IPS DF 6.9 (cell line): Measurements from ENCODE around the gene TAAR5.
"Not testable (repeated sequence)": the region's sequence is repeated elsewhere in the genome, so short reads cannot be mapped to it uniquely, and the experiment has no call there.

Experiments used
- DNase-seq: peaks from one replicate; pipeline ENCODE4 v3.0.0-alpha.2; 2013; ENCODE audit warnings: low read depth, low spot score
- H3K27ac ChIP-seq: one replicate; pipeline ENCODE4 v1.5.1; 2013; ENCODE audit warnings: low read length, control low read depth
- H3K27me3 ChIP-seq: 2 replicates; pipeline ENCODE4 v1.6.1; 2013; ENCODE audit warnings: mild to moderate bottlenecking, low read length; ENCODE audit not compliant: control insufficient read depth, insufficient read depth
- H3K36me3 ChIP-seq: 2 replicates; pipeline ENCODE4 v1.6.1; 2013; ENCODE audit warnings: low read length; ENCODE audit not compliant: control insufficient read depth, insufficient read depth
- H3K4me1 ChIP-seq: 2 replicates; pipeline ENCODE4 v1.6.1; 2013; ENCODE audit warnings: low read length; ENCODE audit not compliant: control insufficient read depth, insufficient read depth
- H3K4me3 ChIP-seq: 2 replicates; pipeline ENCODE4 v1.5.1; 2013; ENCODE audit warnings: mild to moderate bottlenecking, low read length
- H3K9me3 ChIP-seq: 2 replicates; pipeline ENCODE4 v1.6.1; 2013; ENCODE audit warnings: low read length, inconsistent platforms; ENCODE audit not compliant: control insufficient read depth, insufficient read depth
- WGBS: extraction: QIAGEN DNeasy Blood & Tissue Kit; methylation state at CpG from one replicate; pipeline ENCODE4 v1.1.7; 2013; ENCODE audit warnings: mixed read lengths, missing lambda C conversion rate; ENCODE audit not compliant: insufficient read length, insufficient coverage; 5-methylcytosine and 5-hydroxymethylcytosine counted together

Gene TAAR5

DNA sequence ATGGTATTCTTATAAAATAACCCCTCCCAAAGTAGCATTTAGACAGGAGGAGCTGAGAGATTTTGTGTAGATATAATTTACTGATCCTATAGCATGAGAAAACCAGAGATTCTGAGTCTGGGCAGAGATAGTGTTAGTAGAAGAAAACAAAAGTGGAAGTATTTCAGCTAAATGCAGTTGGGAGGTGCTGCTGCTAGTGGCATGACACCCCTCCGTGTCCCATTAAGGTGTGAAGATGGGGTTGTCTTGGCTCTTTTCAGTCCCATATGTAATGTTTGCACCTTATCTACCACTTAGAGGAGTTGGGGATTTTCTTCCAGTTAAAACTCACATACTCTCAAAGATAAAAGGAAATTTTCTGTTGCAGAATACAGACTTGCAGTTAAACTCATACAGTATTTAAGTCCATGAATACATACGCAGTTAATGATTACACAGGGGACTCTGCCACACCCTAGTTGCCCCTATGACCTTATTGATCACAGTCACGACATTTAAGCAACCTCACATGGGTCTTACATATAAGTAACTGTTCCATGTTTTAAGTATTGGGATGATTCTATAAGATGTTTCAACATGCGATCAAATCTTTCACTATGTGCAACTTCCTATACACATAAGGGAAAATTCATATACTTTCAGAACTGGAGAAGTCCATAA lies 23.0 kb upstream of the TAAR5 start:
- H3K4me3 ChIP-seq = no peak overlapping the region
- no peaks in the 10 kb centered on the region for H3K4me1 ChIP-seq
- DNase-seq = no peak
- no CpG with 5 or more reads among the region's 4 CpGs for WGBS
- H3K36me3 ChIP-seq = no peaks in the 10 kb centered on the region
- no peaks in the 10 kb centered on the region for H3K9me3 ChIP-seq
- H3K27ac ChIP-seq = no peak overlapping the region
- H3K27me3 ChIP-seq = no peaks in the 10 kb centered on the region

DNA sequence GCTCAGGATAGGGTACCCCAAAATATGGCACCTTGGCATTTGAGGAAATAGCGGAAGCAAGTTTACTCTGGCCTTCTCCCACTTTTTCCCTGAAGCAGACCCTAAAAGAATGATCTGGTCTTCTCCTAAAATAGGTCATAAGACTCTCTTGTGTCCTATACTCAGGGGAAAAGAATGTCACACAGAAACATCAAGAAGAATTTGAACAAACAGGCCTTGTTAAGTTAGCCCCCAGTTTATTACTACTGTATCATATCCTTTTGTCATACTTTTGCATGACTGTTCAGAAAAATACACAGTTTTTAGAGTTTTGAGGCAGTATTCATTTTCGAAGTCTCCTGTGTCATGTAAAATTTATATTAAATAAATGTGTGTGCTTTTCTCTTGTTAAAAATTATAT lies 22.1 kb upstream of the TAAR5 start:
- Histone ChIP-seq H3K27me3 (no peaks in the 10 kb centered on the region), H3K27ac (no peak overlapping the region), H3K4me3 (no peak overlapping the region), H3K4me1 (no peaks in the 10 kb centered on the region), H3K36me3 (no peaks in the 10 kb centered on the region), H3K9me3 (no peaks in the 10 kb centered on the region)
- WGBS = no CpG with 5 or more reads among the region's 2 CpGs
- no peak for DNase-seq

DNA sequence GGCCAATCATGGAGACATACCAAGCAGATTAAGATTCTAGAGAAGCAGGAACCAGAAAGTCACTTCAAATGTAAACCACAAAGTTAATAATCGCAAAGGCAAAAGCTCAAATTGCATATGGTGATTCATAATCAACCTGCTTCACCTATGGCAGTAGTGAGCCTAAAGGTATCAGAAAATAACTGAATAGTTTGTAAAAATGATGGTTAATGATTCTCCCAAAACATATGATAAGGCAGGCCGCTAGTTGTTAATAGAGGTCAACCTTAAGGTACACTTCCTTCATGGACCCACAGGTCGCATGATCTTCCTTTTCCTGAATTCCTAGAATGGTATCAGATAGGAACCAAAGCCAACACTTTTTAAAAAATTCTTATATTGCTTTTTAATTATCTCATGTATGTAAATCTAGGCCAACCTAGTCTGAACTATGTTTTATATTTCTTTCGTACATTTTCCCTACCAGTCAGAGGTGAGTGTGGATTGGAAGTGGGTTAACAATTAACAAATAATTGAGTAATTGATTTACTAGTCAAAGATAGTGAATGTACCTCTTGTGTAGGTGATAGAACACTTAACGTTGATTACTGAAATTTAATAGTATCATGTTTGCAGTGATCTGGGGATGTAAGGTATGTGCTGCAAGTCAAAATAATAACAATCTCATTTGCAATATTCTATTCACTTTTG lies 18.1 kb upstream of the TAAR5 start:
- no peak for DNase-seq
- Histone ChIP-seq H3K36me3 (no peaks in the 10 kb centered on the region), H3K4me3 (no peak overlapping the region), H3K27me3 (no peaks in the 10 kb centered on the region), H3K4me1 (no peaks in the 10 kb centered on the region), H3K9me3 (no peaks in the 10 kb centered on the region), H3K27ac (no peak overlapping the region)
- no CpG with 5 or more reads among the region's 5 CpGs for WGBS

DNA sequence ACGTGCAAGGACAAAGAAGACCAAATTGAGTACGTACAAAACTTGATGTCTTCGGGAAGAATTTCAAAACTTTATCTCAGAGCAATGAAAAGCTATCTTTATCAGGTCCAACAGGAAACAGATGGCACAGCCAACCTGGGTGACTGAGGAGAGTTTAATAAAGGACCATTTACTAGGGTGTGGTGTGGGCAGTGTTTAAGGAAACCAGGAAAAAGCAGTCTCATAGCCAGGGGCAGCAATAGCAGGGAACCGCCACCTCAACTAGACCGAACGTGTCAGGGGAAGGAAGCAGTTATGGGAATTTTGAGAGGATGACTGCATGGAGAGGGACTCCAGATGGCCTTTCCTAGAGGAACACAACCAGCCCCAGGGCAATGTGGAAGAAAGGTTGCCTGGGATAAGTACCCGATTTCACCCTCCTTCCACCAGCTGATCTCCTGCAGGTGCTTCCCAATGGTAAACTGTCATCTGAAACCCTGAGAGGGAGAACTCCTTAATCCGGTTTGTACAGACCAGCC lies 15.2 kb upstream of the TAAR5 start:
- H3K4me1 ChIP-seq = no peaks in the 10 kb centered on the region
- H3K36me3 ChIP-seq = no peaks in the 10 kb centered on the region
- H3K9me3 ChIP-seq = no peaks in the 10 kb centered on the region
- no peaks in the 10 kb centered on the region for H3K27me3 ChIP-seq
- DNase-seq = no peak
- no peak overlapping the region for H3K27ac ChIP-seq
- no peak overlapping the region for H3K4me3 ChIP-seq
- WGBS = no CpG with 5 or more reads among the region's 8 CpGs

DNA sequence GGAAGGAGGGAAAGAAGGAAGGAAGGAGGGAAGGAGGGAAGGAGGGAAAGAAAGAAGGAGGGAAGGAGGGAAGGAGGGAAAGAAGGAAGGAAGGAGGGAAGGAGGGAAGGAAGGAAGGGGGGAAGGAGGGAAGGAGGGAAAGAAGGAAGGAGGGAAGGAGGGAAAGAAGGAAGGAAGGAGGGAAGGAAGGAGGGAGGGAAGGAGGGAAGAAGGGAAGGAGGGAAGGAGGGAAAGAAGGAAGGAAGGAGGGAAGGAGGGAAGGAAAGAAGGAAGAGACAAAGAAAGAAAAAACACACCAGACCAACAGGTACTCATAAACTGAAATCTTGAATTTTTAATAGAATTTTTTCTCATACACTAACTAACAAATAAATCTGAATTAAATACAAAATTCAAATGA lies 11.4 kb upstream of the TAAR5 start:
- H3K9me3 ChIP-seq, H3K4me1 ChIP-seq, DNase-seq, H3K27me3 ChIP-seq, H3K4me3 ChIP-seq, H3K27ac ChIP-seq, H3K36me3 ChIP-seq: not testable (repeated sequence)

DNA sequence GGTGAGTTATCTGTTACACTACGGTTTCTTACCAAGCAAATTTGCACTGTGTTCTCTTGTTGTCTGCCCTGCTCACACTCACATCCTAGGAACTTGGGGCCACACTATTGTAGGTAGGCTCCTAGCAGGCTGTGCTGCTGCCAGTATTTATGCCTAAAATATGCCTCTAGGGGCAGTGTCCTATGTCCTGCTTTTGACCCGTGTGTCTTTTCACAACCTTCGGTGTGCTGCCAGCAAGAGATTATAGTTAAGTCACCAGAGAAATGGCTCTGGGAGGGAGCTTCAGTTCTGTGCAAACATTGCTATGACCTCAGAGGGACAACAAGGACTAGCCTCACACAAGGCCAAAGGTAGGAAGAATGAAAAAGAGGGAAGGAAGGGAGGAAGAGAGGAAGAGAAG lies 8.9 kb upstream of the TAAR5 start:
- no peaks in the 10 kb centered on the region for H3K27me3 ChIP-seq
- H3K27ac ChIP-seq = no peak overlapping the region
- H3K36me3 ChIP-seq = no peaks in the 10 kb centered on the region
- peak; percentile 33 for DNase-seq
- WGBS = no CpG with 5 or more reads among the region's 3 CpGs
- no peaks in the 10 kb centered on the region for H3K9me3 ChIP-seq
- H3K4me1 ChIP-seq = no peaks in the 10 kb centered on the region
- no peak overlapping the region for H3K4me3 ChIP-seq

DNA sequence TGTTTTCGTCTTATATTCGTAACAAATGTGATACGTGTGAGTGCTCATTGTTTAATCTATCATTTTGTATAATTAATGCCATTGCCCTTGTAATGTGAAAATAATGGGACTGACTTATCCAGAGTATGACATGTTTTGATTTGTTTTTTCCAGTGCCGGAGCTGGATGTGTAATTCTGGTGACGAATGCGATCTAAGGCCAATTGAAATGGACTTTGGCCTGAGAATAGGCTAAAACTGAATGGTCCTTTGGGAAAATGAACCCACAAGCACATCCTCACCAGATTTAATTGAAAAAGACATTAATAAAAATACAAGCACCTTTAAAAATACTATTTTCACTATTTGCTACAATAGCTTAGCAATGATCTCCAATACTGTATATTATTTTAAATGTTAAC lies 6.7 kb upstream of the TAAR5 start:
- no peaks in the 10 kb centered on the region for H3K9me3 ChIP-seq
- no peak overlapping the region for H3K27ac ChIP-seq
- no CpG with 5 or more reads among the region's 6 CpGs for WGBS
- DNase-seq = no peak
- H3K4me3 ChIP-seq = no peak overlapping the region
- H3K27me3 ChIP-seq = no peaks in the 10 kb centered on the region
- no peaks in the 10 kb centered on the region for H3K36me3 ChIP-seq
- H3K4me1 ChIP-seq = no peaks in the 10 kb centered on the region

DNA sequence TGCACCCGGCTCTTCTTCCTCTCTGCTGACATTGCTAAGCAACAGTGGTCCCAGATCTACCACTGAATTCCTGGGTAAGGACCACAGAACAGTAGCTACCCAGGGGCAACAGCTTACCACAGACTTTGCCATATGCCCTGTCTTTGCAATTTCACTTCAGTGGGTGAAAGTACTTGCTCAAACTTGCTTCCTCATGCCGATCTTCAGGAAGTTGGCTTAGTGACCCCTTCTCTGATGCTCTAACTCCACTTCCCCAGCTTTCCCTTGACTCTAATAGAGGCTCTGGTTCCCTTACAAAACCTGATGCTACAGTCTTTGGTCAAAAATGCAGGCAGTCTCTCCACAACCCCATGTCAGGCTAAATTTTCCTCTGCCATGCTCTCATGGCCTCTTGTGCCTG lies 3.3 kb upstream of the TAAR5 start:
- H3K4me3 ChIP-seq = no peak overlapping the region
- no CpG with 5 or more reads among the region's 2 CpGs for WGBS
- H3K9me3 ChIP-seq = no peaks in the 10 kb centered on the region
- no peaks in the 10 kb centered on the region for H3K27me3 ChIP-seq
- H3K36me3 ChIP-seq = no peaks in the 10 kb centered on the region
- H3K4me1 ChIP-seq = no peaks in the 10 kb centered on the region
- DNase-seq = no peak
- H3K27ac ChIP-seq = no peak overlapping the region

DNA sequence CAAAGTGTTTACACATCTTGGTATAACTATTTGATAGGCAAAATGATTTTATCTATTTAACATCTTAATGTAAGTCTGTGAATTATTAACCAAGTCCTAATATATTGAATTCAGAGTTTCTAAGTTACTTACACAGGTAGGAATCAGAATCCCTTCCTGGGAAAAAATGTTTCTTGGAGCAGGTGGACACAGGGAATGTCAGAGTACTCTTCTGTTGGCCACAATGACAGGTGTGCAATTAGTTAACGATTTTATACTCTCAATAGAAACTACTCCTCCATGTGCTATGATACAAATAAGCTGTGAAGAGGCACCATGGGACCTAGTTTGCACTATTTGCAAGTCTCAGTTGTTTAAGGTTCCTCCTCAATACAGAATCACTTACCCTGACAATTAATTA lies 821 bp upstream of the TAAR5 start:
- Histone ChIP-seq H3K9me3 (no peaks in the 10 kb centered on the region), H3K27ac (no peak overlapping the region), H3K27me3 (no peaks in the 10 kb centered on the region), H3K4me3 (no peak overlapping the region), H3K4me1 (no peaks in the 10 kb centered on the region), H3K36me3 (no peaks in the 10 kb centered on the region)
- WGBS = no CpG with 5 or more reads among the region's 1 CpG
- no peak for DNase-seq

DNA sequence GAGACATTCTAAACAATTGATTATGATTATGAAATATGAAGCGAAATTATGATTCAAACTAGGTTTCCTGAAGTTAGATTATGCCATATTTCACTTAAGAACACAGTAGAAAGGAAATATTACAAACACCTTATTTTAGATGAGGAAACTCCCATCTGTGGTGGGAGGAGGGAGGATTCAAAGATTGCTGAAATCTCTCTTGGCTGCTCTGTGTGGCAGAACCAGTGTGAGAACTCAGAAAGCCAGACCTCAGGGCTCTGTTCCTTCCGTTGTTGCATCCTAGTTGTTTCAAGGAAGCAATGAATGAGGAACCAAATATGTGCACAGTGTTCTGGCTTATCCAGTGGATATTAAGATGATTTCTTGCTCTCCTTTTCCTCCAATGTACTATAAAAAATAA lies 2.1 kb downstream of the TAAR5 start:
- H3K27me3 ChIP-seq = no peaks in the 10 kb centered on the region
- no peaks in the 10 kb centered on the region for H3K4me1 ChIP-seq
- DNase-seq = no peak
- H3K9me3 ChIP-seq = no peaks in the 10 kb centered on the region
- no peak overlapping the region for H3K27ac ChIP-seq
- H3K4me3 ChIP-seq = no peak overlapping the region
- WGBS = 100% methylated on average over 1 of the region's 2 CpGs
- no peaks in the 10 kb centered on the region for H3K36me3 ChIP-seq

DNA sequence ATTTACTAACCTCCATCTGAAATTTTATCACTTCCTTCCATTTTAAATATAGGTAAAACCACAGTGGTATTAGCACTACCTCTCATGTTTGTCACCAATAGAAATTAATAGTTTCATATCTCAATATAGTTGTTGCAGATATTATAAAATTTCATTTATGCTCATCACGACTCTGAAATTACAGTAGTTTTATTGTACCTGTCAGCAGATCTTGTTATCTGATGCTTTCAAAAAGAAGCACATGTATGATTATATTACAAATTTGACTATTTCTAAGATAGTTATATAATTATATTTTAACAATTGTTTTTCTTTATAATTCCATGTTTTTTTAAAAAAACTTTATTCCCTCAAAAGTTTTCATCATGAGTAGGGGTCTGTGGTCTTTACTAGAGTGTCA lies 4.8 kb downstream of the TAAR5 start:
- Histone ChIP-seq H3K27me3 (no peaks in the 10 kb centered on the region), H3K9me3 (no peaks in the 10 kb centered on the region), H3K27ac (no peak overlapping the region), H3K4me3 (no peak overlapping the region), H3K36me3 (no peaks in the 10 kb centered on the region), H3K4me1 (no peaks in the 10 kb centered on the region)
- WGBS = no CpG with 5 or more reads among the region's 1 CpG
- no peak for DNase-seq
